PC-3 (cell line): Measurements from ENCODE around the gene STARD10.

Experiments used
- CTCF ChIP-seq: fragments of 300-600 bp; sonication (generic); conservative IDR thresholded peaks from 2 replicates; pipeline ENCODE4 v1.5.1; 2017; ENCODE audit warnings: antibody characterized with exemption, low read depth, mild to moderate bottlenecking, low read length
- EZH2 ChIP-seq: fragments of 300-600 bp; sonication (generic); IDR thresholded peaks from one replicate; pipeline ENCODE4 v1.6.1; 2017; ENCODE audit warnings: antibody characterized with exemption, mild to moderate bottlenecking, low read length; ENCODE audit not compliant: unreplicated experiment

GRCh38 chr11:72792437-72793021 lies 1.3 kb downstream of the STARD10 start:
- TF ChIP-seq CTCF: no peak
- no peak for TF ChIP-seq EZH2
